ENCODE measurements around the gene RPL41. TPM values are rescaled to one million over a fixed set of nuclear protein-coding genes. Genes with fewer than 3 reads are reported as not detected.
A peak's percentile ranks its signal among the peaks of the same experiment; 100 is the strongest.

Gene RPL41
- total RNA-seq, 1 experiment from 2014 or later, result 4,637 TPM

GRCh38 chr12:56160894-56161689 lies 44.7 kb downstream of the RPL41 start:
- Mint-ChIP-seq H3K27me3 (ENCODE audit: low read depth) (peaks cover 11% of the 10 kb centered on the region), H3K4me1 (peaks cover 46 to 60% of the 10 kb centered on the region in 2 experiments), H3K27ac (peak overlapping the region; percentile 21 to 97 (median 96); a peak in 6 of 7 replicates), H3K4me3 (peak overlapping the region; percentile 93 to 96), H3K36me3 (ENCODE audit: insufficient read depth in 1 of 3, low read depth in 3 of 3) (peaks cover 61 to 82% (median 71%) of the 10 kb centered on the region in 3 experiments), H3K9me3 (peaks cover 0 to 4% of the 10 kb centered on the region in 2 experiments; a peak in 3 of 5 replicates)
- H4K20me1 ChIP-seq (ENCODE audit: control insufficient read depth, insufficient read depth, insufficient read length), result no peaks in the 10 kb centered on the region
- peaks cover 15% of the 10 kb centered on the region for H3K23me2 ChIP-seq (ENCODE audit: insufficient read length, low read depth, low read length, poor library complexity, severe bottlenecking)
- H3K4ac ChIP-seq (ENCODE audit: low read depth, low read length), result no peak overlapping the region
- H2BK120ac ChIP-seq (ENCODE audit: low read depth, low read length, poor library complexity, severe bottlenecking), result no peak overlapping the region
- no peak overlapping the region for H3K9ac ChIP-seq (ENCODE audit: extremely low read depth, insufficient read length, low read length)
- no peak overlapping the region for H2BK5ac ChIP-seq (ENCODE audit: insufficient read length, low read length)
- H2AK5ac ChIP-seq (ENCODE audit: insufficient read length, low read length), result no peak overlapping the region
- no peak overlapping the region for H3K18ac ChIP-seq (ENCODE audit: insufficient read length, low read depth, low read length)
- H3K14ac ChIP-seq (ENCODE audit: insufficient read depth, low read length), result no peak overlapping the region
- H3T11ph ChIP-seq (ENCODE audit: low read length), result no peak overlapping the region
- no peak overlapping the region for H3K27ac ChIP-seq (ENCODE audit: insufficient read length, low read depth, low read length)
- peaks cover 3% of the 10 kb centered on the region; the same call in 1 of the 2 replicates for H3K79me2 ChIP-seq (ENCODE audit: insufficient read depth, low read length)
- no peak overlapping the region for H2BK20ac ChIP-seq (ENCODE audit: low read depth, low read length, poor library complexity, severe bottlenecking)
- H3K56ac ChIP-seq (ENCODE audit: insufficient read length, low read depth, low read length), result no peak overlapping the region
- WGBS (ENCODE audit: extremely low coverage, insufficient read length, low lambda C conversion rate), result no CpG with 5 or more reads among the region's 11 CpGs
- H4K5ac ChIP-seq (ENCODE audit: insufficient read length, low read depth, low read length), result no peak overlapping the region
- TF ChIP-seq CTCF (conservative IDR thresholded peaks at IDR 0.05), result no peak
- no peak overlapping the region for H4K8ac ChIP-seq (replicated peaks; ENCODE audit: insufficient read length, low read depth, low read length)
- no peak overlapping the region for H2BK15ac ChIP-seq (ENCODE audit: low read depth, low read length)
- no peak overlapping the region for H3K23ac ChIP-seq (ENCODE audit: insufficient read length, low read depth, low read length)
- peaks cover 5% of the 10 kb centered on the region; the same call in 1 of the 2 replicates for H3K4me1 ChIP-seq (ENCODE audit: insufficient read depth, low read length)
- H4K91ac ChIP-seq (ENCODE audit: insufficient read length, low read depth, low read length), result no peak overlapping the region
- no peak overlapping the region for H2AFZ ChIP-seq (ENCODE audit: low read length)
- H3K79me1 ChIP-seq (ENCODE audit: insufficient read depth, low read depth, low read length, poor library complexity, severe bottlenecking), result peaks cover 2% of the 10 kb centered on the region
- H3K27me3 ChIP-seq (ENCODE audit: insufficient read depth, low read length), result no peaks in the 10 kb centered on the region
- H3K4me2 ChIP-seq (ENCODE audit: insufficient read depth, insufficient read length, low read length), result peak overlapping the region; percentile 80
- H3K9me3 ChIP-seq (ENCODE audit: control insufficient read depth, low read depth, low read length), result no peaks in the 10 kb centered on the region
- DNase-seq, result no peak
- H2BK12ac ChIP-seq (ENCODE audit: insufficient read length, low read depth, low read length), result no peak overlapping the region
